D721Med (cell line): Measurements from ENCODE around the gene MAP4K2.

Experiments
- DNase-seq: peaks from one replicate; pipeline ENCODE4 v3.0.0; 2011; ENCODE audit warnings: low spot score; ENCODE audit not compliant: insufficient read length
- FAIRE-seq: peaks from 2 replicates; lab custom pipeline; 2011; peaks lifted over from hg19 to GRCh38; lab: Jason Lieb, UNC
- CTCF ChIP-seq: IDR thresholded peaks from 2 replicates; pipeline ENCODE4 v1.5.1; 2012; ENCODE audit warnings: mild to moderate bottlenecking, control low read depth; ENCODE audit not compliant: insufficient read depth; ENCODE audit errors: missing control alignments

MAP4K2 gene

GRCh38 chr11:64842366-64842759 is 39.3 kb upstream of the MAP4K2 start:
- FAIRE-seq (no peak), DNase-seq (no peak)
- TF ChIP-seq CTCF = no peak

- FAIRE-seq = no peak
- DNase-seq = no peak
- TF ChIP-seq CTCF = no peak
Observed at GRCh38 chr11:64841592-64842365, 38.8 kb upstream of the MAP4K2 start.

- no peak for TF ChIP-seq CTCF
- DNase-seq (no peak), FAIRE-seq (no peak)
Observed at GRCh38 chr11:64839887-64840782, 37.1 kb upstream of the MAP4K2 start.

GRCh38 chr11:64839335-64839734 is 36.3 kb upstream of the MAP4K2 start:
- TF ChIP-seq CTCF = no peak
- FAIRE-seq (no peak), DNase-seq (no peak)

- no peak for FAIRE-seq
Observed at GRCh38 chr11:64838600-64839334, 35.8 kb upstream of the MAP4K2 start.

GRCh38 chr11:64837887-64838351 is 34.9 kb upstream of the MAP4K2 start:
- FAIRE-seq = no peak
- DNase-seq = no peak
- no peak for TF ChIP-seq CTCF

More at GRCh38 chr11:64838600-64839334, 35.8 kb upstream of the MAP4K2 start:
- no peak for TF ChIP-seq CTCF
- no peak for DNase-seq
